Hypothalamus (tissue), 51 donors: ENCODE data around the gene MINDY2.
A peak's percentile ranks its signal among the peaks of the same experiment; 100 is the strongest.
"Not testable (repeated sequence)": the region's sequence is repeated elsewhere in the genome, so short reads cannot be mapped to it uniquely, and the experiment has no call there.

Experiments
- DNase-seq, 51 donors: peaks; one replicate each; lab custom pipeline; 2025; lab: John Stamatoyannopoulos, UW

MINDY2 gene

DNA sequence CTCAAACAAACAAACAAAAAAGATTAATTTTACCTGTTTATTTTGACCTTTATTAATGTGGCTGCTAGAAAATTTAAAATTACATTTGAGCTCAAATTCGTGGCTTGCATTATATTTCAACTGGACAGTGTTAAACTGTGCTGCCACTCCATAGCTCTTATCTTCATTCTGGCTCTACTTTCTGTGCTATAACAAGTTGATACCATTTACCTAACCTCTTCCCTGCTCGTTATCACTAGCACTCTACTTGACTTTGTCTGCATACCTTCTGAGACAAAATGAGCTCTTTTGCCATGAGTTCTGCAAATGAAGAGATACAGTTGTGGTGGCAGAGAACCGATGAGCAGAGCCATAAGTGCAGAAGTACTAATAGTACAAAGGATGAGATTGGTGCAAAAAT, 26.4 kb downstream of the MINDY2 start:
- DNase-seq: no peak

DNA sequence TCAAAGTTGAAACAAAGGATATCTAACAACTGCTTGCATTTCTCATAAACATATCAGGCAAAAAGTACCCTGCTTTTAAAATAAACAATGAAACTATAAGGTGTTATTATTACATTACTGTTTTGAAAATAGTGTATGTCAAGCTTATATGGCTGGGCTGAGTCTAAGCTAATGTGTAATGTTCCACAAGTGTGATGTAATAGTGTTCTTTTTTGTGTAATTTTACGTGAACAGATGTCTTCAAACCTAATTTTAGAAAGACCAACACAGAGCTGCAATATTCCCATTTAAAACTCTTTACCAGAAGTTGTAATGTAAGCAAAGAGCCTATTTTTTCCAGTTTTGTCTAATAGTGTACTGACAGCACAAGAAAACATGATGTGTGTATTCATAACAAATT, 34.0 kb downstream of the MINDY2 start:
- DNase-seq: no peak

DNA sequence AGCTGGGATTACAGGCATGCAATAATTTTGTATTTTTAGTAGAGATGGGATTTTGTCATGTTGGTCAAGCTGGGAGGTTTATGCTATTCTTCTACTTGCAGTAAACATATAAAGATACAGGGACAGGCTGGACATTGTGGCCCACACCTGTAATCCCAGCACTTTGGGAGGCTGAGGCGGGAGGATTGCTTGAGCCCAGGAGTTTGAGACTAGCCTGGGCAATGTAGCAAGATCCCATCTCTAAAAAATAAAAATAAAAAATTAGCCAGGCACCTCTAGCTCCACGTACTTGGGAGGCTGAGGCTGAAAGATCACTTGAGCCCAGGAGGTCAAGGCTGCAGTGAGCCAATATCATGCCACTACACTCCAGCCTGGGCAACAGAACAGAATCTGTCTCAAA, 52.2 kb downstream of the MINDY2 start:
- DNase-seq: not testable (repeated sequence)

DNA sequence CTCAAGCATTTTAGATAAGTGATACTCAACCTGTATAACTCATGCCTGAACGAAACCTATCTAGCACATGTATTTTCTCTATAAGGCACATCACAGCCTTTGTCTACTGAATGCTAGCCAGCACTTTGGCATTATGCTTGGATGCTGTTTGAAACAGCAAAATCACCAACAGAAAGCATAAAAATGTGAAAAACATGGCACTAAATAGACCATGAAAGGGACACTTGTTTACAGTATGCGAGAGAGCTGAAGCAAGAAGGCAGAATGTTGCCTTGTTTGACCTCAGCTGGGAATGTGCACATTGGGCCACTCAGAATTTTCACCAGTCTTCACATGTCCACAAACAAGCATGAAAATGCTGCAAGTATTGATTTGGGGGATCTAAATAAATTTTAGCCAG, 59.5 kb downstream of the MINDY2 start:
- DNase-seq: peak in 1 of 51 donors; percentile 1

DNA sequence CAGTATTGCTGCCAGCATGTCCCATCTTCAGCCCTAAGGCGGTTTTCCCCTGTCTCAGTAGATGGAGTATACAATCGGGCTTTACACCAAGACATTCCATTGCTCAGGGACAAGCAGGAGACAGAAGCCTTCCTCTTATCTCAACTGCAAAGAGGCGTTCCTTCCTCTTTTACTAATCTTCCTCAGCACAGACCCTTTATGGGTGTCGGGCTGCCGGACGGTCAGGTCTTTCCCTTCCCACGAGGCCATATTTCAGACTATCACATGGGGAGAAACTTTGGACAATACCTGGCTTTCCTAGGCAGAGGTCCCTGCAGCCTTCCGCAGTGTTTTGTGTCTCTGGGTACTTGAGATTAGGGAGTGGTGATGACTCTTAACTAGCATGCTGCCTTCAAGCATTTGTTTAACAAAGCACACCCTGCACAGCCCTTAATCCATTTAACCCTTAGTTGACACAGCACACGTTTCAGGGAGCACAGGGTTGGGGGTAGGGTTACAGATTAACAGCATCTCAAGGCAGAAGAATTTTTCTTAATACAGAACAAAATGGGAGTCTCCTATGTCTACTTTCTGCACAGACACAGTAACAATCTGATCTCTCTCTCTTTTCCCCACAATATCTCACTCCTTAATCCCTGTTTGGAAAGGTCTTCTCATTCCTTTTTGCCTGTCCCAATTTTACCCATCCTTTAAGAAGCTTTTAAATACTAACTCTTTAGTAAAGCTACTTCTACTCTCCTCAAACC, 62.8 kb downstream of the MINDY2 start:
- not testable (repeated sequence) for DNase-seq

DNA sequence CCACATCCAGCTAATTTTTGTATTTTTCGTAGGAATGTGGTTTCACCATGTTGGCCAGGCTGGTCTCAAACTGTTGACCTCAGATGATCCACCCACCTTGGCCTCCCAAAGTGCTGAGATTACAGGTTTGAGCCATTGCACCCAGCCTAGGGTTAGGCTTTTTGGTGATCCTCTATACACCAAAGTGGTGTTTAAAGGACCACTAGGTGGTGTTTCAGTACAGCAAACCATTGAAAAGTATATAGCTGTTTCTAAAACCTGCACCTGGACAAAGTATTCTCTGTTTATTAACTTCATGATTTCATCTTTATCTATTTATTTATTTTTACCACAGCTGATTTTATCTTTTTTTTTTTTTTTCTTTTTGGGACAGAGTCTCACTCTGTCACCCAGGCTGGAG, 68.4 kb downstream of the MINDY2 start:
- no peak for DNase-seq

DNA sequence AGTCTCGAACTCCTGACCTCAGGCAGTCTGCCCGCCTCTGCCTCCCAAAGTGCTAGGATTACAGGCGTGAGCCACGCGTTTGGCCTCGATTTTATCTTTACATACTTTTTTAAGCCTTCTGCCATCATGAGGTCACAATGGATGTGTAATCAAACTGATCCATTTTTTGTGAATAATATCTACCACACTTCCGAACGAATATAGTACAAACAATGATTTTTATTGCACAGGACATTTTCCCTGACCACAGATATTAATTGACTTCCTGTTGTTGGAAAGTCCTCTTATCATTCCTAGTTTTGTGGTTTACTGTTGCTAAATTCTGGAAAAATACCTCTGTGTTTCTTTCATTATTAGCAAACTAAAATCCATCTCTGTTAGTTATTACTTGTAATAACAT, 68.9 kb downstream of the MINDY2 start:
- DNase-seq: no peak

DNA sequence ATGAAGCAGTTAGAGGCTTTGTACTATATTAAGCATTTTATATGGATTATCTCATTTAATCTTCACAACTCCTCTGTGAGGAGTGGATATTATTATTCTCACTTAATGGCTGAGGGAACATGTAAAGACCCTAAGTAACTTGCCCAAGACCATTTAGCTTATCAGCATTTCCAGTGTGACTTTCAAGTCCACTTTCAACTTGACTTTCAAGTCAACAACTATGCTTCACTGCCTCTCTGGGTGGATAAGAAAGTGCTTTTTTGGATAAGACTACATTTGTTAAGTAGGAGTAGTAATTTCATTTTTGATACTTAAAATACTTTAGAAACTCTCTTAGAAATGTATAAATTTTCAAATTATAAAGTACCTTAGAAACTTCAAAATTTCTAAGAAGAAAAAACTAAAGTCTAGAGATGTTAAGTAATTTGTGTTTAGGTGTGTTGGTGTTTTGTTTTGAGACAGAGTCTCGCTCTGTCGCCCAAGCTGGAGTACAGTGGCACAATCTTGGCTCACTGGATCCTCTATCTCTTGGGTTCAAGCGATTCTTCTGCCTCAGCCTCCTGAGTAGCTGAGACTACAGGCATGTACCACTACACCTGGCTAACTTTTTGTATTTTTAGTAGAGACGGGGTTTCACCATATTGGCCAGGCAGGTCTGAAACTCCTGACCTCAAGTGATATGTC, 71.8 kb downstream of the MINDY2 start:
- no peak for DNase-seq

DNA sequence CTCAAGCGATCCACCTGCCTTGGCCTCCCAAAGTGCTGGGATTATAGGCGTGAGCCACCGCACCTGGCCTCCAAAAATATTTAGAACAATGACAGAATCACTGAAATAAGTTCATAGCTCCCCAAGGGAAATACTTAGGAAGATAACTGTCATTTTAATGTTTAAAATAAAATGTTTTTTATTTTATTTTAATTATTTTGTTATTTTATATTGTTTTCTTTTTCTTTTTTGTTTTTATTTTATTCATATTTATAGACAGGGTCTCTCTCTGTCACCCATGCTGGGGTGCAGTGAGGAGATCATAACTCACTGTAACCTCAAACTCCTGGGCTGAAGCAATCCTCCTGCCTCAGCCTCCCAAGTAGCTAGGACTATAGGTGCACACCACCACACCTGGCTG, 80.1 kb downstream of the MINDY2 start:
- not testable (repeated sequence) for DNase-seq

DNA sequence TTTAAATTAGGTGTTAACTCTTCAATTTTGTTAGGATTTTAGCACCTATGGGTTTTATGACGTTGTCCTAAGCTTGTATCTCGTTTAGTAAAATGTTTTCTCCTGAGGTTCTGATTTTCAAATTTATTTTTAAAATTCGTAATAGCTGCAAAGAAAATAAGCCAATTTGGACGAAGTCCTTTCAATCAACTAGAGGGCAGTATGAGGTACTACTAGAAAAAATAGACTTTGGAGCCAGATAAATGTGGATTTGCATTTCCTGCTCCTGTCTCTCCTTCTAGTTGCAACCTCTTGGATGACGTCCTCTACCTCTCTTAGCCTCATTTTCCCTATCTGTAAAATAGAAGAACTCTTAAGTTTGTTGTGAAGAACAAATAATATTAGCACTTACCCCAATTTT, 81.2 kb downstream of the MINDY2 start:
- no peak for DNase-seq

DNA sequence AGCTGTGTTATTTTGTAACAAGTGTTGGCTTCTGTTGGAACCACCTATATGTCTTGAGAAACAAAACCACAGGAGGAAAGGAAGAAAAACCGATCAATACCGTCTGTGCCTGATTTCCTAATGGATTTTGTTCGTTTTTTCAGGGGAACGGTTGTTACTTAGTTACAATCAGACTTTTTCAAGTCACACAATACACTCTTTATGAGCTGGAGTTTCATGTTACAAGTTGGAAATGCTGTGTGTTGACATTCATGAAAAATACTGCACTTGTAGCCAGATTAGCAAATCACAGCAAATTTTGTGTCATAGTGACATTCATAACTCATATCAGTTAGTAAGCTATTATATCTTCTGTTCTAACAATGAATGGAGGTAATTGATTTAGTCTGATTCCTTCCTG, 83.5 kb downstream of the MINDY2 start:
- DNase-seq: no peak

DNA sequence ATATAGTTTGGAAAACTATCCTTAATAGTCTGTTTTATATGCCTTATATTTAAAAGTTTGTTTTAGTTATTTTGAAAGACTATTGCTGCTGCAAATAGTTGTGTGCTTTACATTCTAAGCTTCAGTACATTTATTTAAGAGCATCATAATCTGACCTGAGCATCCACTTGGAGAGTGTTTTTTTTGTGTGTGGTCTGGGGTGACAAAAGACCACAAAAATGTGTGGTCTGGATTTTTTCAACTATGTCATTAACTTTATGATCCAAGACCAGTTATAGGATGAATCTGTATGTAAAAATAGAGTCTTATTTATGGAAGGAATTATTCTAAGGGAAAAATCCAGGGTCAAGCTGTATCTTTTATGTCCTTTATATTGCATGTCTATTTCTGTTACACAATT, 85.0 kb downstream of the MINDY2 start:
- no peak for DNase-seq

DNA sequence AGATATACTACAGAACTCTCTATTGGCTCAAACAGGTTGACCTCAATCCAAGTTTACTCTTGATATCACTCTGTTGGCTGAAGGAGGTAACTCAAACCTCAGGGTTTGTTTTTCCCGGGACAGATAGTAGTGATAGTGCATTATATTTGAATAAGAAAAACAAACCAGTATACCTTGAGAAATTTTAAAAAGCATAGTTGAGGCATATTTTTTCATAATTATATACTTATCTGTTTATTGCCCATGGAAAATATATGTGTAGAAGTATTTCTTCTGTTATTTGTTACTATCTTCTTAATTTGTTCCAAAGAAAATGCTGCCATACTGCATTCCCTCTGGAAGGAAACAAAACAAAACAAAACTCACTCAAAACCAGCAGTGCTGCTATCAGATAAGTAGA, 85.5 kb downstream of the MINDY2 start:
- DNase-seq: not testable (repeated sequence)

DNA sequence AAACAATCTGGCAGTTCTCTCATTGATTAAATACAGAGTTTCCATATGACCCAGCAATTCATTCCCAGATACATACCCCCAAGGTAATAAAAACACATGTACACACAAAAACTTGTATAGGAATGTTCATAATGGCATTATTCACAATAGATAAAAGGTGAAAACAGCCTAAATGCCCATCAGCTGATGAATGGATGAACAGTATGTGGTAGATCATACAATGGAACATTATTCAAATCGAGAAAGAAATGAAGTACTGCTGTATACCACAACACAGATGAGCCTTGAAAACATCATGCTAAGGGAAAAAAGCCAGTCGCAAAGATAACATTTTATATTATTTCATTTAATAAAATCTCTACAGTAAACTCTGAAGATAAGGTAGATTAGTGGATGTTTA, 91.2 kb downstream of the MINDY2 start:
- DNase-seq: no peak

DNA sequence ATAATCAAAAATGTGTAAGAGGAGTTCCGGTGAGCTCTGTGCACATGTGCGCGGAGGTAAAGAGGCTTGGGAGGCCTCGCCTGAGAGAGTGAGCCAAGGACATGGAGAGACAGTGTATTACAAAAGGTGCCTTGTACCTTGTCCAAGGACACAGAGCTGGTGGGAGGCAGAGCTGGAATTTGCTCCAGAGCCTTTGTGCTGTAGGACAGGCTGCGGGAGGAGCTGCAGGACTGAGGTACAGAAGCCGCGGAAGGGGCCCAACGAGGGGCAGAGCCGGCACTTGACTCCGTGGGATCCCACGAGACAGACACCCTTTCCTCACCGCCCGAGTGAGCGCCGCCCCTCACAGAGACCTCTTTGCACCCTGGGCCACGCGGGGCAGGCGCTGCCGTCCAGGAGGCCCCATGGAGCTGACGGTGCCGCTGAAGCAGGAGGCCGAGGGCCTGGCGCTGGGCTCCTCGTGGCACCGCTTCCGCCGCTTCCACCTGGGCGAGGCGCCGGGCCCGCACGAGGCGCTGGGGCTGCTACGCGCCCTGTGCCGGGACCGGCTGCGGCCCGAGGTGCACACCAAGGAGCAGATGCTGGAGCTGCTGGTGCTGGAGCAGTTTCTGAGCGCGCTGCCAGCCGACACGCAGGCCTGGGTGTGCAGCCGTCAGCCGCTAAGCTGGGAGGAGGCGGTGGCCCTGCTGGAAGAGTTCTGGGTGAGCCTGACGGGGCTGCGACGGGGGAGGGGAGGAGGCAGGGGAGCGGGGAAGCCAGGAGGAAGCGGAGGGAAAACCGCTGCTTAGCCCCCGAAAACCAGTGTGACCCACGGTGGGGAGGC, 93.7 kb downstream of the MINDY2 start:
- peak in 27 of 51 donors; percentile 2 to 43 (median 21) for DNase-seq

DNA sequence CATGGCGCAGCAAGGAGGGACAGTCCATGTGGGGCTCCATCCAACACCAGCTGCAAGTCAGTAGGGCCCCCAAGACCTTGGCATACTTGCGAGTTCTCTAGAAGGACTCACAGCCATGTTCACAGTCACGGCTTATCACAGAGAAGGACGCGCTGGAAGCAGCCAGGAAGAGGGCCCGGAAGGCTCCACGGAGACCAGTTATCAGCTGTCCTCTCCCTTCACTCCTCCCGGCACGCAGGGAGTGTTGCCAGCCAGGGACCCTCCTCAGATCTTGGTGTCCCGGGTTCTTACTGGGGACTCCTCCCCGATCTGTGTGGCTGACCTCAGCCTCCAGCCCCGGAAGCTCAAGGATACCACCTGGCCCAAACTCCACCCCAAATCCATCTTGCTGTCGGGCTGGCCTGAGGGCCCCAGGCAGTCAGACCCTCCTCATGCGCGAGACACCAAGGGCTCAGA, 94.4 kb downstream of the MINDY2 start:
- DNase-seq: no peak

DNA sequence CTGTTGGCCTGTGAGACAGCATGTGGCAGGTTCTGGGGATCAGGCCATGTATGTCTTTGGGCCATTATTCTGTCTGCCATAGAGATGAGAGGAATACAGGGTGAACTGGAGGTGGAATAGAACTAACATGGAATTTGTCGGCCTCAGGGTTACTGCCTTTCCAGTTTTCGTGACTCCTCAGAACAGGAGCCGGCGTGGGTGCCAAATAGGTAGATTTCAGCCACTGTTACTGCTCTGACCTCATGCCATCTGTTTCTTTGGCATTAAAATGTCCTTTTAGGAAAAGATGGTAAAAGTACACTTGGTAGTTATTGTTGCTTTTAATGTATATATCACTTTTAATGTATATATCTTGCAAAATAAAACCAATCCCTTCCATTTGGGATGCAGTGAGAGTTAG, 96.8 kb downstream of the MINDY2 start:
- DNase-seq: no peak

DNA sequence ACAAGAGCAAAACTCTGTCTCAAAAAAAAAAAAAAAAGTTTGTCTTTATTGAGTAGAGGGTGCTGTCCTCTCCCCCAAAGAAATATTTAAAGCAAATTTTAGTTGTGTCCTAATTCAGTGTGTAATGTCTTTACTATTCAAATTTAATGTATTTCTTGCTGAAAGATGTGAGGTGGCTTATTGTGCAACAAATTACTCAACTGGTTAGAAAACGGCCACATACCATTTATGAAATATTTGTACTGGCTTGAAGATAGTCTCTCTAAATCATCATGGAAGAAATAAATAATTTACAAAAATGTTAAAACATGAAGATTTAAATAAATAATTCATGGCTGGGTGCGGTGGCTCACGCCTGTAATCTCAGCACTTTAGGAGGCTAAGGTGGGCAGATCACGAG, 99.3 kb downstream of the MINDY2 start:
- no peak for DNase-seq

DNA sequence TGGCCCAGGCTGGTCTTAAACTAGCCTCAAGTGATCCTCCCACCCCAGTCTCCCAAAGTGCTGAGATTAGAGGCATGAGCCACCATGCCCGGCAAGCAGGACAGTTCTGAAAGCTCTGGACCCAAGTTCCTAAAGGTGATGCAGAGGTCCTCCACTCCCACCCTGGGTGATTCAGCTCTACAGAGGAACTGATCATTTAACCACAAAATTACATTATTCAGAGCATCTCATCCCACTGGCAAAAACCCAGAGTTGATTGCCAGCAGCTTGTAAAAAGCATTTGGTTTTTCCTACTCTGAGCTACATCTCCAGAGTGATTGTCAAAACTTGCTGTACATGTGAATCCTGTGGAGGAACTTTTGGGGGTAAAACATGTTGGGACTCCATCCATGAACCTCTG, 102.2 kb downstream of the MINDY2 start:
- DNase-seq: no peak

DNA sequence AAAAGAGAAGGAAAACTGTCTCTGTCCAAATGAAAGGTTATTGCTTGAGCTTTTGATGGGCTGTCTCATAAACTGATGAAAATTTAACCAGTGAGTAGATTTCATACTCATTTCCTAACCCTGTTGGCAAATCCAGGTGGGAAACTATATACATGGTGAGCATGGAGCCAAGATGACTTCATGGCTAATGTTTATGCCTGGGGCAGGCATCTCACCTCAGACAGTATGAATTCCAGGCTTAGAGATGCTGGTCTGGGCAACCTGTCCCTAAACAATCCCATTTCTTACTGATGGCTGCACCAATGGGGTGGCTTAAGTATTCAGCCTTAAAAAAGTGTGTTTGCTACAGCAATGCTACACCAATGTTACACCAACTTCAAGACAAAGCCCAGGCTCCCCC, 104.2 kb downstream of the MINDY2 start:
- DNase-seq: no peak

DNA sequence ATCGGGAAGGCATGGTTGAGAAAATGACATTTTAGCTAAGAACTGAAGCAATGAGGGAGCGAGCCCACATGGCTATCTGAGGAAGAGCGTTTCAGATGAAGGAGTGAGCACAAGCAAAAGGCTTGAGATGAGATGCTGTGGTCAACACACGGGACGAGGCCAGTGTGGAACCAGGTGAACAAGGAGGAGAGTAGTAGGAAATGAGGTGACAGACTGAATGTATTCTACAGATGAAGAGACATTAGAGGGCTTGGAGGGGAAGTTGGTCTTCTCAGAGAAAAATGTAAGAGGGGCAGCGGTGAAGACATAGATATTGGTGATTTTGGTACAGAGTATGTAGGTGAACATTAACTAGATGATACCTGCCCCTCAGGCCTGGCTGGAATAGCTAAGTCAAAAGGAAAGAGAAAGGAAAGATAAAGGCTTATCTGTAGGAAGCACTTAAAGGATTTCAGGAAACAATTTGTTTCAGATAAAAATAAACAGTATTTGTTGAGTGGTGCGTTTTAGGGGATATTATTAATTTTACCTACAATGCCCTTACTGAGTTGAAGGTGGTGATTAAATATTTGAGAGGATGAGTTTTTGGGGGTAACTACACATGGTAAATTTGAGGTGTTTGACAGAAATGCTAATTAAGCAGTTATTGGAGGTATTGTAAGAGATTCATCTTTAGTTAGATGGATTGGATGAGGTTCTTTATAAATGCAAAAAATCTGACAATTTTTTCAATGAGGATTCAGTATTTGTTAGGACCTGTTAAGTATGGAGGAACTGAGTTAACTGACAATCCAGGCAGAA, 105.4 kb downstream of the MINDY2 start:
- DNase-seq: no peak
